Vagina (tissue), 2 donors: ENCODE data around the gene PTGDS. TPM values are rescaled to one million over a fixed set of nuclear protein-coding genes. Genes with fewer than 3 reads are reported as not detected.

Experiments used
- DNase-seq, 2 donors: peaks; one replicate each; pipeline ENCODE4 v3.0.0-alpha.2; 2017; ENCODE audit errors: extremely low spot score in 2 of 2
- H3K27ac ChIP-seq: fragments of 200-600 bp; sonication (generic); one replicate; pipeline ENCODE4 v1.5.1; 2019
- H3K27me3 ChIP-seq: fragments of 200-600 bp; sonication (generic); one replicate; pipeline ENCODE4 v1.5.1; 2019
- H3K36me3 ChIP-seq, 2 donors: fragments of 200-600 bp; sonication (generic); one replicate each; pipeline ENCODE4 v1.5.1; 2017 to 2019
- H3K4me1 ChIP-seq: fragments of 200-600 bp; sonication (generic); one replicate; pipeline ENCODE4 v1.5.1; 2019
- H3K4me3 ChIP-seq, 2 donors: fragments of 200-600 bp; sonication (generic); 1 replicate in 1 of 2; 2 replicates in 1 of 2; pipeline ENCODE4 v1.5.1; 2016 to 2019
- H3K9me3 ChIP-seq: fragments of 200-600 bp; sonication (generic); one replicate; pipeline ENCODE4 v1.5.1; 2019
- POLR2A ChIP-seq, 2 donors: fragments of 450-650 bp; IDR thresholded peaks; one replicate each; pipeline ENCODE4 v1.6.1; 2017; ENCODE audit warnings: antibody characterized with exemption in 2 of 2, mild to moderate bottlenecking in 2 of 2, moderate library complexity in 2 of 2
- POLR2AphosphoS5 ChIP-seq, 2 donors: sonication (generic); formaldehyde crosslinking; IDR thresholded peaks; one replicate each; pipeline ENCODE4 v1.9.0; 2017; ENCODE audit warnings: antibody characterized with exemption in 2 of 2, mild to moderate bottlenecking in 2 of 2, low read depth in 1 of 2; ENCODE audit not compliant: insufficient read depth in 1 of 2
- intact Hi-C: fragments of 100-400 bp; cut with DNase I; formaldehyde crosslinking; loops from one replicate; pipeline ENCODE4 v1.15.1; 2023
- total RNA-seq: library from RNA; depleted of rRNA; stranded (reverse); fragments of >200 nt; gene quantifications from one replicate; pipeline ENCODE4 v1.2.3, GENCODE V29; 2016
- TF ChIP-seq, protein P1 (sequence below), 3 experiments: fragments of 450-650 bp in 2 of 3; fragments of 200-600 bp in 1 of 3; sonication (generic) in 1 of 3; IDR thresholded peaks; one replicate each; pipeline ENCODE4 v1.5.1; 2017 to 2019; ENCODE audit warnings: antibody characterized with exemption in 3 of 3, mild to moderate bottlenecking in 2 of 3, moderate library complexity in 2 of 3

The PTGDS gene
- total RNA-seq, 1 donor from 2014 or later = 301 TPM

DNA sequence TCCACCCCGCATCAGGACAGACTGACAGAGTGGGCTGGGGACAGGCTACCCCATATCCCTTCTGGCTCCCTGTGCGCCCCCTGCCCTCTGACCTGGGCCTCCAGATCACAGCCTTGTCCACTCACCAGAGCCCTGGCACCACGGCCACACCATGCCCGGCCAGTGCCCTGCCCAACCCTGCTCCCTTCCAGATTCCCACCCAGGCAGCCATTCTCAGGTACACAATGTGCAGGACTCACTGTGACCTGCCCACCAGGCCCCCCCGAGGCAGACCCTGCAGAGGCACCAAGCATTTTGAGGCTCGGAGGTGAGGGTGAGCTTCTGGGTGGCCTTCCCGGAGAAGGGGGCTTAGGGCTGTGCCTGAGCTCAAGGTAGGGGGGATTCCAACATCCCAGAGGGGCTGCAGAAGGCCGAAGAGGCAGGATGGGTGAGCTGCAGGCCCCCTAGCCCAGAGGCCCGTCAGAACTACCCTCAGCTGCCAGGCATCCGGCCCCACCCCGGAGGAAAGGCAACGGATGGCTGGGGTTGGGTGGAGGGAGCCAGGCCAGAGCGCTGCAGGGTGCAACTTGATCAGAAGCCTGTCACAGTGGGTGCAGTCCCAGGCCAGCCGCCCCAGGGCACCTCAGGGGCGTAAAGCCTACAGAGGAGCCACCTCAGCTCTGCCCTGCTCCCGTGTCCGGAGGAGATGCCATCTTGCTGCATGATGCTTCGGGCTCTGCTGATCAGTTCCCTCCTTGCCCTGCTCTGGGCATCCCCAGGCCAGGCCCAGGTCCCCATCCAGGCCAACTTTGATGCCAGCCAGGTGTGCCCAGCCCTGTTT, 5.1 kb downstream of the PTGDS start, which contains the start of gene LCNL1:
Gene LCNL1, plus strand, starts transcription at position 762 of the 820 bp plus-strand sequence. CDS start 594 bp downstream, outside the sequence.
- Histone ChIP-seq H3K9me3 (no peaks in the 10 kb centered on the region), H3K27me3 (peaks cover 6% of the 10 kb centered on the region), H3K4me1 (peaks cover 38% of the 10 kb centered on the region), H3K27ac (no peak within 1 kb of the TSS), H3K36me3 (no peaks in the 10 kb centered on the region), H3K4me3 (no peak within 1 kb of the TSS)
- DNase-seq = no peak
- TF ChIP-seq POLR2AphosphoS5 (IDR thresholded peaks at IDR 0.05; ENCODE audit: insufficient read depth in 1 of 2, low read depth in 1 of 2) (no peak), POLR2A (IDR thresholded peaks at IDR 0.05) (no peak)
- TF ChIP-seq, protein P1, sequence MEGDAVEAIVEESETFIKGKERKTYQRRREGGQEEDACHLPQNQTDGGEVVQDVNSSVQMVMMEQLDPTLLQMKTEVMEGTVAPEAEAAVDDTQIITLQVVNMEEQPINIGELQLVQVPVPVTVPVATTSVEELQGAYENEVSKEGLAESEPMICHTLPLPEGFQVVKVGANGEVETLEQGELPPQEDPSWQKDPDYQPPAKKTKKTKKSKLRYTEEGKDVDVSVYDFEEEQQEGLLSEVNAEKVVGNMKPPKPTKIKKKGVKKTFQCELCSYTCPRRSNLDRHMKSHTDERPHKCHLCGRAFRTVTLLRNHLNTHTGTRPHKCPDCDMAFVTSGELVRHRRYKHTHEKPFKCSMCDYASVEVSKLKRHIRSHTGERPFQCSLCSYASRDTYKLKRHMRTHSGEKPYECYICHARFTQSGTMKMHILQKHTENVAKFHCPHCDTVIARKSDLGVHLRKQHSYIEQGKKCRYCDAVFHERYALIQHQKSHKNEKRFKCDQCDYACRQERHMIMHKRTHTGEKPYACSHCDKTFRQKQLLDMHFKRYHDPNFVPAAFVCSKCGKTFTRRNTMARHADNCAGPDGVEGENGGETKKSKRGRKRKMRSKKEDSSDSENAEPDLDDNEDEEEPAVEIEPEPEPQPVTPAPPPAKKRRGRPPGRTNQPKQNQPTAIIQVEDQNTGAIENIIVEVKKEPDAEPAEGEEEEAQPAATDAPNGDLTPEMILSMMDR (IDR thresholded peaks at IDR 0.05) = no peak
- intact Hi-C loops = no loop called here

DNA sequence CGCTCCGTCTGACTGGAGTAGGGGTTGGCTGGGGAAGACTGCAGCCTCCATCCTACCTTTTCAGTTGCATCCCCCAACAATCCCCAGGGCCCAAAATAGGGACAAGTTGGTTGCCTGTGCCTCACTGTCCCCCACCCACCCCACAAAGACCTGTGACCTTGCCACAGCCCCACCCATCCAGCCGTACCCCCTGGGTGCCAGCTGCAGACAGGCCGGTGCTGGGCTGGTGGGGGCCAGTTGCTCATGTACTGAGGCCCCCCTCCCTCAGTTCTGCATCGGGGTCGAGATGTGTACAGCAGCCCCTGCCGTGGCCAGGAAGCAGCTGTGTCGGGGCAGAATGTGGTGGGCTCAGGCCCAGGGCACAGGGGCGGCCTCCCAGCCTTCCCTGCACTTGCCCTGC, 5.9 kb downstream of the PTGDS start:
- Histone ChIP-seq H3K27ac (no peak overlapping the region), H3K4me3 (no peak overlapping the region), H3K36me3 (no peaks in the 10 kb centered on the region), H3K4me1 (peaks cover 31% of the 10 kb centered on the region), H3K27me3 (peaks cover 6% of the 10 kb centered on the region), H3K9me3 (no peaks in the 10 kb centered on the region)
- TF ChIP-seq, protein P1 (IDR thresholded peaks at IDR 0.05) = no peak
- peak in 1 of 2 donors; percentile 25 for TF ChIP-seq POLR2AphosphoS5 (IDR thresholded peaks at IDR 0.05; ENCODE audit: insufficient read depth in 1 of 2, low read depth in 1 of 2)
- DNase-seq = no peak
- intact Hi-C loops = no loop called here

DNA sequence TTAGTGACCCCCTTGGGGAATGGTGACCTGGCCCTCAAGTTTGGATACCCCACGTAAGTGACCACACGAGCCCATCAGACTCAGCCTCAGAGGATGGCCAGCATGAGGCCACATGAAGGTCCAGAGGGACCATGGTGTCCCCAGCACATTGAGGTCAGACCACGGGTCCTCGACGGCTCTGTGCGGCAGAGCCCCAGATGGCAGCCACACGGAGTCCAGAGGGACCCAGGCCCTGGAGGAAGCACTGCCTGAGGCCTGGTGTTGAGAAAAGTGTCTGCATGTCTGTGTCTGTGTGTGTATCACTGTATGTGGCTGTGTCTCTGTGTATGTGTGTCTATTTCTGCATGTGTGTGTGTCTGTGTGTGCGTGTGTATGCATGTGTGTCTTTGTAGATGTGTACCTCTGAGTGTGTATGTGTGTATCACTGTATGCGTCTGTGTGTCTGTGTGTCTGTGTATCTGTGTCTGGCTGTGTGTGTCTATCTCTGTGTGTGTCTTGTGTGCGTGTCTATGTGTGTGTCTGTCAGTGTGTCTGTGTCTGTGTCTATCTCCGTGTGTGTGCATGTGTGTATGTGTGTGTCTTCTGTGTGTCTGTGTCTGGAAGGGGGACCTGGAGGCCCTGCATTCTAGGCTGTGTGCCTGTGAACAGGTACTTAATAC, 6.5 kb downstream of the PTGDS start:
- Histone ChIP-seq H3K4me1 (peaks cover 28% of the 10 kb centered on the region), H3K9me3 (no peaks in the 10 kb centered on the region), H3K27ac (no peak overlapping the region), H3K4me3 (no peak overlapping the region), H3K36me3 (no peaks in the 10 kb centered on the region), H3K27me3 (peaks cover 6% of the 10 kb centered on the region)
- intact Hi-C loops = no loop called here
- no peak for DNase-seq
- no peak for TF ChIP-seq POLR2A (IDR thresholded peaks at IDR 0.05)
- TF ChIP-seq POLR2AphosphoS5 (IDR thresholded peaks at IDR 0.05; ENCODE audit: insufficient read depth in 1 of 2, low read depth in 1 of 2) = no peak
- TF ChIP-seq, protein P1 (IDR thresholded peaks at IDR 0.05) = no peak

DNA sequence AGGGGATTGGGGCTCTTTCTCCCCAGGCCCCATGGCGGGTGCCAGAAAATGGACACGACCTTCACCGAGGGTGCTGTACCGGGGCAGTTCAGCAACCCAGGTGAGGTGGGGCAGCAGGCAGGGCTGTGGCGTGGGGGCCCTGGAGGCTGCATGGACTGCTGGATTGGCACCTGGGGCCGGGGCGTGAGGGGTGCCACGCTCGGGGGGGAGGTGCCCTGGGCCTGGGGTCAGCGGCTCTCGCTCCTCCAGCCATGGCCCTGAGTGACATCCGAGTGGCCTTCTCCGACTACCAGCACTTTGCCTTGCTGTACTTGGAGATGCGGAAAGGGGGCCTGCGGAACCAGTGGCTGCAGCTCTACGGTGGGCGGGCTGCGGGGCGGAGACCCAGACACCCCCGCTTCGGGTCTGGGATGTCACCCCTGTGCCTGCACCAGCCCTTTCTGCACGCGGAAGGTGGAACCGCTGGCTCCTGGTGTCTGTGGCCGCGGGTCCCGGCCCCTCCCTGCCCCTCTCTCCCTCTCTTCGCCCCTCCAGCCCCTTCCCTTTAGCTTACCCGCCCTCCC, 7.2 kb downstream of the PTGDS start:
- Histone ChIP-seq H3K4me1 (peaks cover 28% of the 10 kb centered on the region), H3K27me3 (peaks cover 6% of the 10 kb centered on the region), H3K27ac (no peak overlapping the region), H3K36me3 (no peaks in the 10 kb centered on the region), H3K9me3 (no peaks in the 10 kb centered on the region), H3K4me3 (no peak overlapping the region)
- DNase-seq = no peak
- intact Hi-C loops = no loop called here
- no peak for TF ChIP-seq POLR2A (IDR thresholded peaks at IDR 0.05)
- peak in 1 of 2 donors; percentile 6 for TF ChIP-seq POLR2AphosphoS5 (IDR thresholded peaks at IDR 0.05; ENCODE audit: insufficient read depth in 1 of 2, low read depth in 1 of 2)
- TF ChIP-seq, protein P1 (IDR thresholded peaks at IDR 0.05) = no peak
